ENCODE results near the gene CORO2A.

CORO2A gene

DNA sequence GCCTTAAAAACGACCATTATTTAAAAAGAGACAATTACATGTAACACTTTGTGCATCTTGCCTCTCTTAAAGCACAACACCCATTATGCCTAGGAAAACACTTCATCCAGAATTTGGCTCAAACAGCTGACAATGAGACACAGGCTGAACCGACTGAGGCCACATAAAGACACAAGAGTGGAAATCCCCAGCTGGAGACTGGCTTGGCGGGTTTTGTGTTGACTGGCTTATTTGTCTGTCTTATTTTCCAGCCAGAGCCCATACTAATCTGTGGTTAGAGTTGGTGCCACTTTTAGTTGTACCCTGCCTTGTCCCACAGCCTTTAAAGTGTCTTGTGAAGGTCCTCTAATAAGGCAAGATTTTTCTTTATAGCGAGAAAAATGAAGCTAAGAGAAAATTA is 94.6 kb downstream of the CORO2A start:
- no peak for DNase-seq (ENCODE audit: low read depth, low spot score)
- no peak overlapping the region for H3K4me3 ChIP-seq (ENCODE audit: low read depth, low read length)
- TF ChIP-seq, protein P1, sequence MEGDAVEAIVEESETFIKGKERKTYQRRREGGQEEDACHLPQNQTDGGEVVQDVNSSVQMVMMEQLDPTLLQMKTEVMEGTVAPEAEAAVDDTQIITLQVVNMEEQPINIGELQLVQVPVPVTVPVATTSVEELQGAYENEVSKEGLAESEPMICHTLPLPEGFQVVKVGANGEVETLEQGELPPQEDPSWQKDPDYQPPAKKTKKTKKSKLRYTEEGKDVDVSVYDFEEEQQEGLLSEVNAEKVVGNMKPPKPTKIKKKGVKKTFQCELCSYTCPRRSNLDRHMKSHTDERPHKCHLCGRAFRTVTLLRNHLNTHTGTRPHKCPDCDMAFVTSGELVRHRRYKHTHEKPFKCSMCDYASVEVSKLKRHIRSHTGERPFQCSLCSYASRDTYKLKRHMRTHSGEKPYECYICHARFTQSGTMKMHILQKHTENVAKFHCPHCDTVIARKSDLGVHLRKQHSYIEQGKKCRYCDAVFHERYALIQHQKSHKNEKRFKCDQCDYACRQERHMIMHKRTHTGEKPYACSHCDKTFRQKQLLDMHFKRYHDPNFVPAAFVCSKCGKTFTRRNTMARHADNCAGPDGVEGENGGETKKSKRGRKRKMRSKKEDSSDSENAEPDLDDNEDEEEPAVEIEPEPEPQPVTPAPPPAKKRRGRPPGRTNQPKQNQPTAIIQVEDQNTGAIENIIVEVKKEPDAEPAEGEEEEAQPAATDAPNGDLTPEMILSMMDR (IDR thresholded peaks at IDR 0.05; ENCODE audit: low read depth, low read length) = no peak
- in situ Hi-C loops (cut with HindIII; ENCODE audit: low sequenced_read_pairs) = no loop called here

DNA sequence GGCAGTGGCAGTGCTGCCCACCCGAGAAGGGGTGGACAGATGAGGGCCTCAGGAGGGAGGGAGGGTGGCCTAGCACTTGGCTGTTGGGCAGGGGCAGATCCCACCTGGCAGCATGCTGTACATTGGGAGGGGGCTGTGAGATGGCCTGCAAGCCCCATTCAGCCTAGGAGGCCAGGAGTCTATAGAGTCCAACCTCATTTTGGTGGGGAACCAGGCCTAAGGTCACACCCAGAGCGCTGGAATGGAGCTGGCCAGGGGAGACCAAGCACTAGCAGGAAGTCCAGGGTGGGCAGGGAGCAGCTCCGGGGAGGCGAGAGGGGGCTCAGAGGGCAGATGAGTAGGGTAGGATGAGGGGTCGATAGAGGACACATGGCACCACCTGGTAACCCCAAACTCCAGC is 96.3 kb downstream of the CORO2A start:
- no peak overlapping the region for H3K4me3 ChIP-seq (ENCODE audit: low read depth, low read length)
- in situ Hi-C loops (cut with HindIII; ENCODE audit: low sequenced_read_pairs) = no loop called here
- TF ChIP-seq, protein P1 (IDR thresholded peaks at IDR 0.05; ENCODE audit: low read depth, low read length) = no peak
- DNase-seq (ENCODE audit: low read depth, low spot score) = no peak

DNA sequence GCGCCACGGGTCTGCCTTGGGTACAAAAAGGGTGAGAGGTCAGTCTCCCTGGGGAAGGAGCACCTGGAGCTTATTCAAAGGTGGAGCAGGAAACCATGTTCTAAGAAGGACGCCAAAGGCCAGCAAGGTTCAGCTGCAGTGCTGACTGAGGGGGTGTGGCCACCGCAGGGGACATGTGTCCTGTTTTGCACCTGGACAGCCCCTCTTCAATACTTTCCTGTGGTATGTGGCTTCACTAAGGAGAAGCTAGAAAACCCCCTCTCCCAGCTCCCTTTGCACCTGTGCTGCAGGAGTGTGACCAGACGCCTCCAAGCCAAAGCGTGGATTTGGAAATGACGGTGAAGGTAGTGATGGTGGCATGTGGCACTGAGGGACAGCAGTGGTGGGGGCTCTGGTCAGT is 97.0 kb downstream of the CORO2A start:
- DNase-seq (ENCODE audit: low read depth, low spot score) = no peak
- in situ Hi-C loops (cut with HindIII; ENCODE audit: low sequenced_read_pairs) = no loop called here
- H3K4me3 ChIP-seq (ENCODE audit: low read depth, low read length) = no peak overlapping the region
- TF ChIP-seq, protein P1 (IDR thresholded peaks at IDR 0.05; ENCODE audit: low read depth, low read length) = no peak

DNA sequence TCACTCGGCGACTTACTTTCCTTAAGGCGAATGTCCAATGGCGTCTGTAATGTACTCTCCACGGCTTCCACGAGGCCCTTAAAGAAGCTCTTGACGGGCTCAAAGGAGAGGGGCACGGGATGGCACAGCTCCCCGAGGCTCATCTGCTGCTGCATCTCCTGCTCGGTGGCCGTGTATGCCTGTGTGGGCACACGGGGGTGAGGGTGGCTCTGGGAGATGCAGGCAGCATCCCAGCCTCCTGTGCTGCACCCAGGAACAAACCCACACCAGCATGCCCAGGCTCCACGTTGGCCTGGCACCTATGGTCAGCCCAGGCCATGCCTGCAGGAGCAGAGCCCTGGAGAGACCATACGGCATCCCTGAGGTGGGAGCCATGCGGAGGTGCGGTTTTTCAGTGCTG is 97.6 kb downstream of the CORO2A start:
- in situ Hi-C loops (cut with HindIII; ENCODE audit: low sequenced_read_pairs) = no loop called here
- no peak overlapping the region for H3K4me3 ChIP-seq (ENCODE audit: low read depth, low read length)
- TF ChIP-seq, protein P1 (IDR thresholded peaks at IDR 0.05; ENCODE audit: low read depth, low read length) = no peak
- DNase-seq (ENCODE audit: low read depth, low spot score) = no peak

DNA sequence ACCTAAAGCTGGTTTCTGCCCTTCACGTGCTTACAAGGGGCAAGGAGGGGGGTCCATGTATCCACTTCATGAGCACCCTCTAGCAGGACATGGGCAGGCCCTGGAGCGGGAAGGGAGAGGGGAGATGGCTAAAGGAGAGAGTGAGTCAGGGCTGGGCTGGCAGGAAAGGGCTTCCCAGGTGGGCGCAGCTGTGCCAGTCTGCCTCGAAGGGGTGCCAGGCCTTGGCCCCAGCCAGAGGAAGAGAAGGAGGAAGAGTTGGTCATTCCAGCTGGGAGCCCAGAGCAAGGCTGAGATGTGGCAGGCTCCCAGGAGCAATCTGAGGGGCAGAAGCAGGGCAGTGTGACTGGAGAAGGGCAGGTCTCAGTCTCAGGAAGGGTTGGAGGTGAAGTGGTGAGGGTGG is 98.1 kb downstream of the CORO2A start:
- TF ChIP-seq, protein P1 (IDR thresholded peaks at IDR 0.05; ENCODE audit: low read depth, low read length) = no peak
- DNase-seq (ENCODE audit: low read depth, low spot score) = no peak
- in situ Hi-C loops (cut with HindIII; ENCODE audit: low sequenced_read_pairs) = no loop called here
- H3K4me3 ChIP-seq (ENCODE audit: low read depth, low read length) = no peak overlapping the region

DNA sequence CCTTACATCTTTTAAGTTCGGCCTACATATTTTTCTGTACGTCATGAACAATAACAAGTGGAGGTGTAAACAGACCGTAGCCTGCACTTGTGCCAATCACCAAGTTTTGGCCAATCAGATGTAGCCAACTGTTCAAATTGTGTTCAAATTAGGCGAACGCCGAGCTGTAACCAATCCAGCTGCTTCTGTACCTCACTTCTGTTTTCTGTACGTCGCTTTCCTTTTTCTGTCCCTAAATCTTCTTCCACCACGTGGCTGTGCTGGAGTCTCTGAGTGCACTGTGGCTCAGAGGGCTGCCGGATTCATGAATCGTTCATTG is 99.9 kb downstream of the CORO2A start:
- TF ChIP-seq, protein P1 (IDR thresholded peaks at IDR 0.05; ENCODE audit: low read depth, low read length) = no peak
- in situ Hi-C loops (cut with HindIII; ENCODE audit: low sequenced_read_pairs) = no loop called here
- no peak for DNase-seq (ENCODE audit: low read depth, low spot score)
- H3K4me3 ChIP-seq (ENCODE audit: low read depth, low read length) = no peak overlapping the region

All from astrocyte of the spinal cord (primary cell).